Neural cell (in vitro differentiated cells): ENCODE measurements around the gene GATAD2A. TPM values are rescaled to one million over a fixed set of nuclear protein-coding genes. Genes with fewer than 3 reads are reported as not detected.

Experiments
- H2AFZ ChIP-seq: fragments of 200-600, 300-800 bp; sonication (generic), shearing (Covaris generic); 2 replicates; pipeline ENCODE4 v1.6.0; 2014; ENCODE audit warnings: low read depth, mild to moderate bottlenecking, antibody characterized with exemption, low read length, moderate library complexity
- H3F3A ChIP-seq: fragments of 200-600 bp; shearing (Covaris generic); 2 replicates; pipeline ENCODE4 v1.6.1; 2016; ENCODE audit warnings: mild to moderate bottlenecking, moderate library complexity, mixed read lengths, antibody characterized with exemption, low read length; ENCODE audit not compliant: insufficient read depth, poor library complexity, severe bottlenecking
- H3K27ac ChIP-seq: fragments of 200-600, 300-800 bp; sonication (generic), shearing (Covaris generic); 2 replicates; pipeline ENCODE4 v1.5.1; 2014; ENCODE audit warnings: mild to moderate bottlenecking, low read length, moderate library complexity
- H3K27me3 ChIP-seq: fragments of 300-800, 200-600 bp; sonication (generic), shearing (Covaris generic); 2 replicates; pipeline ENCODE4 v1.6.0; 2014; ENCODE audit warnings: mild to moderate bottlenecking, low read depth, low read length, moderate library complexity; ENCODE audit not compliant: insufficient read depth
- H3K36me3 ChIP-seq: fragments of 300-800, 200-600 bp; sonication (generic), shearing (Covaris generic); 2 replicates; pipeline ENCODE4 v1.5.1; 2014; ENCODE audit warnings: mild to moderate bottlenecking, antibody characterized with exemption, low read length, moderate library complexity; ENCODE audit not compliant: insufficient read depth
- H3K4me2 ChIP-seq: fragments of 300-800, 200-600 bp; sonication (generic), shearing (Covaris generic); 2 replicates; pipeline ENCODE4 v1.6.0; 2014; ENCODE audit warnings: mild to moderate bottlenecking, low read length
- H3K4me3 ChIP-seq: fragments of 300-800, 200-600 bp; sonication (generic), shearing (Covaris generic); 2 replicates; pipeline ENCODE4 v1.5.1; 2014; ENCODE audit warnings: mild to moderate bottlenecking, low read length, moderate library complexity
- H3K79me2 ChIP-seq: fragments of 200-600 bp; shearing (Covaris generic); replicated peaks from 2 replicates; pipeline ENCODE4 v1.6.0; 2014; ENCODE audit warnings: mild to moderate bottlenecking, low read length, moderate library complexity; ENCODE audit not compliant: insufficient read depth
- H3K9ac ChIP-seq: fragments of 300-800, 200-600 bp; sonication (generic), shearing (Covaris generic); 2 replicates; pipeline ENCODE4 v1.6.1; 2016; ENCODE audit warnings: mild to moderate bottlenecking, low read length, mixed read lengths
- H3K9me2 ChIP-seq: fragments of 200-600 bp; shearing (Covaris generic); 2 replicates; pipeline ENCODE4 v1.6.1; 2016; ENCODE audit warnings: mild to moderate bottlenecking, low read length, mixed read lengths; ENCODE audit not compliant: insufficient read depth
- H3K9me3 ChIP-seq: fragments of 200-600, 300-800 bp; sonication (generic), shearing (Covaris generic); 2 replicates; pipeline ENCODE4 v1.6.1; 2016; ENCODE audit warnings: mild to moderate bottlenecking, mixed run types, low read length, moderate library complexity, mixed read lengths
- H4K20me1 ChIP-seq: fragments of 200-600 bp; shearing (Covaris generic); 2 replicates; pipeline ENCODE4 v1.6.1; 2016; ENCODE audit warnings: mild to moderate bottlenecking, mixed run types; ENCODE audit not compliant: insufficient read depth
- CTCF ChIP-seq: fragments of 450-650 bp; IDR thresholded peaks from 2 replicates; pipeline ENCODE4 v1.5.1; 2014; ENCODE audit warnings: antibody characterized with exemption, mild to moderate bottlenecking, moderate library complexity; ENCODE audit not compliant: poor library complexity, severe bottlenecking
- EP300 ChIP-seq: fragments of 450-650 bp; conservative IDR thresholded peaks from 2 replicates; pipeline ENCODE4 v1.6.1; 2014; ENCODE audit warnings: antibody characterized with exemption, mild to moderate bottlenecking, moderate library complexity; ENCODE audit not compliant: poor library complexity, severe bottlenecking
- EZH2 ChIP-seq: fragments of 200-600, 300-800 bp; shearing (Covaris generic), sonication (generic); IDR thresholded peaks from 2 replicates; pipeline ENCODE4 v1.6.1; 2014; ENCODE audit warnings: antibody characterized with exemption, low read length, borderline replicate concordance, mild to moderate bottlenecking; ENCODE audit not compliant: insufficient read depth, poor library complexity, severe bottlenecking
- MXI1 ChIP-seq: fragments of 450-650 bp; conservative IDR thresholded peaks from 2 replicates; pipeline ENCODE4 v1.6.1; 2014; ENCODE audit warnings: antibody characterized with exemption, mild to moderate bottlenecking; ENCODE audit not compliant: poor library complexity, severe bottlenecking
- POLR2AphosphoS5 ChIP-seq: IDR thresholded peaks from 2 replicates; pipeline ENCODE4 v1.6.1; 2012
- RAD21 ChIP-seq: fragments of 450-650 bp; conservative IDR thresholded peaks from 2 replicates; pipeline ENCODE4 v1.6.1; 2014; ENCODE audit warnings: antibody characterized with exemption, mild to moderate bottlenecking, moderate library complexity
- SMC3 ChIP-seq: fragments of 450-650 bp; conservative IDR thresholded peaks from 2 replicates; pipeline ENCODE4 v1.6.1; 2014; ENCODE audit warnings: antibody characterized with exemption, mild to moderate bottlenecking, moderate library complexity; ENCODE audit not compliant: poor library complexity
- TAF1 ChIP-seq: IDR thresholded peaks from 2 replicates; pipeline ENCODE4 v1.6.1; 2012; ENCODE audit warnings: low read depth
- polyA plus RNA-seq: library from polyadenylated mRNA; depleted of rRNA; stranded (reverse); fragments of >200 nt; gene quantifications from 2 replicates; pipeline ENCODE4 v1.2.3, GENCODE V29; 2014
- TF ChIP-seq, protein P1 (sequence below): IDR thresholded peaks from 2 replicates; pipeline ENCODE4 v1.6.1; 2012; ENCODE audit warnings: borderline replicate concordance

GATAD2A gene
- polyA plus RNA-seq, 1 donor from 2014 or later = 13.9 TPM

GRCh38 chr19:19504754-19505668 lies 99.5 kb downstream of the GATAD2A start:
- Histone ChIP-seq H3K36me3 (peaks cover 5% of the 10 kb centered on the region), H3K9me2 (no peaks in the 10 kb centered on the region), H4K20me1 (no peaks in the 10 kb centered on the region), H3F3A (no peaks in the 10 kb centered on the region), H3K9me3 (no peaks in the 10 kb centered on the region), H3K4me2 (no peak overlapping the region), H3K27ac (no peak overlapping the region), H3K4me3 (no peak overlapping the region), H2AFZ (no peak overlapping the region), H3K27me3 (no peaks in the 10 kb centered on the region), H3K79me2 (no peaks in the 10 kb centered on the region), H3K9ac (no peak overlapping the region)
- TF ChIP-seq MXI1 = no peak
- no peak for TF ChIP-seq RAD21
- TF ChIP-seq CTCF = no peak
- TF ChIP-seq, protein P1, sequence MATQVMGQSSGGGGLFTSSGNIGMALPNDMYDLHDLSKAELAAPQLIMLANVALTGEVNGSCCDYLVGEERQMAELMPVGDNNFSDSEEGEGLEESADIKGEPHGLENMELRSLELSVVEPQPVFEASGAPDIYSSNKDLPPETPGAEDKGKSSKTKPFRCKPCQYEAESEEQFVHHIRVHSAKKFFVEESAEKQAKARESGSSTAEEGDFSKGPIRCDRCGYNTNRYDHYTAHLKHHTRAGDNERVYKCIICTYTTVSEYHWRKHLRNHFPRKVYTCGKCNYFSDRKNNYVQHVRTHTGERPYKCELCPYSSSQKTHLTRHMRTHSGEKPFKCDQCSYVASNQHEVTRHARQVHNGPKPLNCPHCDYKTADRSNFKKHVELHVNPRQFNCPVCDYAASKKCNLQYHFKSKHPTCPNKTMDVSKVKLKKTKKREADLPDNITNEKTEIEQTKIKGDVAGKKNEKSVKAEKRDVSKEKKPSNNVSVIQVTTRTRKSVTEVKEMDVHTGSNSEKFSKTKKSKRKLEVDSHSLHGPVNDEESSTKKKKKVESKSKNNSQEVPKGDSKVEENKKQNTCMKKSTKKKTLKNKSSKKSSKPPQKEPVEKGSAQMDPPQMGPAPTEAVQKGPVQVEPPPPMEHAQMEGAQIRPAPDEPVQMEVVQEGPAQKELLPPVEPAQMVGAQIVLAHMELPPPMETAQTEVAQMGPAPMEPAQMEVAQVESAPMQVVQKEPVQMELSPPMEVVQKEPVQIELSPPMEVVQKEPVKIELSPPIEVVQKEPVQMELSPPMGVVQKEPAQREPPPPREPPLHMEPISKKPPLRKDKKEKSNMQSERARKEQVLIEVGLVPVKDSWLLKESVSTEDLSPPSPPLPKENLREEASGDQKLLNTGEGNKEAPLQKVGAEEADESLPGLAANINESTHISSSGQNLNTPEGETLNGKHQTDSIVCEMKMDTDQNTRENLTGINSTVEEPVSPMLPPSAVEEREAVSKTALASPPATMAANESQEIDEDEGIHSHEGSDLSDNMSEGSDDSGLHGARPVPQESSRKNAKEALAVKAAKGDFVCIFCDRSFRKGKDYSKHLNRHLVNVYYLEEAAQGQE = no peak
- no peak for TF ChIP-seq EP300
- TF ChIP-seq POLR2AphosphoS5 = no peak
- TF ChIP-seq SMC3 = no peak
- no peak for TF ChIP-seq TAF1
- TF ChIP-seq EZH2 = no peak

DNA sequence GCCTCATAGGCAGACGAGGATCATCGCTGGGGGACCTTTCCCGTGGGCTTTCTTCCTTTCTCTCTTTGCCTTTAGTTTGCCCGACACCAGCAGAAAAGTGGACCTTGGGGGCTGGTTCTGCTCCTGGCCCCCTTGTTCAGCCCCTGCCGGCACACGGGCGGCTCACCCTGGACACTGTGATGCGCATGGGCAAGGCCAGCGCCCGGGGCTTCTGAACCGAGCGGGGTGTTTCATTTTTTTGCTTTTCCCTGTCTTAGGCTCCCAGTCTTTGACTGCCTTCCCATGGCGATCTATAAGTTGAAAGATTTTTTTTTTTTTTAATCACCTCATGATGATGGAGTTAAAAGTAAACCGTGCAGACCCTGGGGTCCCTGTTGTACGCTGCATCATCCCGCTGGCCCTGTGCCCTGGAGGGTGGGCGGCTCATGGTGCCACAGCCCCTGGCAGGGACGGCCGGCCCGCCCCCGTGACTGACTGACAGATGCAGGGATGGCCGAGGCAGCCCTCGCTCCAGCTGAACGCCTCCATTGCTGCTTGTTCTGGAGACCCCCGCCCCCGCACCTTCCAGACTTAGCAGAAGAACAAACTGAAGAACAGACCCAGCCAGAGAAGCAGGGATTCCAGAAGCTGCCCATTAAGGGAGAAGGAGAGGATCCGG lies 100.3 kb downstream of the GATAD2A start:
- peaks cover 5% of the 10 kb centered on the region for H3K36me3 ChIP-seq
- no peaks in the 10 kb centered on the region for H3K79me2 ChIP-seq
- no peaks in the 10 kb centered on the region for H3K9me2 ChIP-seq
- TF ChIP-seq POLR2AphosphoS5 (no peak), MXI1 (no peak), RAD21 (no peak), SMC3 (no peak), TAF1 (no peak), CTCF (no peak), EP300 (no peak)
- TF ChIP-seq, protein P1 = no peak
- no peaks in the 10 kb centered on the region for H4K20me1 ChIP-seq
- H3K27me3 ChIP-seq = no peaks in the 10 kb centered on the region
- no peak overlapping the region for H2AFZ ChIP-seq
- H3K4me2 ChIP-seq = no peak overlapping the region
- H3K4me3 ChIP-seq = no peak overlapping the region
- H3F3A ChIP-seq = no peaks in the 10 kb centered on the region
- H3K9me3 ChIP-seq = no peaks in the 10 kb centered on the region
- H3K9ac ChIP-seq = no peak overlapping the region
- H3K27ac ChIP-seq = no peak overlapping the region
